ENCODE results near the gene SLC15A2.

SLC15A2 gene

DNA sequence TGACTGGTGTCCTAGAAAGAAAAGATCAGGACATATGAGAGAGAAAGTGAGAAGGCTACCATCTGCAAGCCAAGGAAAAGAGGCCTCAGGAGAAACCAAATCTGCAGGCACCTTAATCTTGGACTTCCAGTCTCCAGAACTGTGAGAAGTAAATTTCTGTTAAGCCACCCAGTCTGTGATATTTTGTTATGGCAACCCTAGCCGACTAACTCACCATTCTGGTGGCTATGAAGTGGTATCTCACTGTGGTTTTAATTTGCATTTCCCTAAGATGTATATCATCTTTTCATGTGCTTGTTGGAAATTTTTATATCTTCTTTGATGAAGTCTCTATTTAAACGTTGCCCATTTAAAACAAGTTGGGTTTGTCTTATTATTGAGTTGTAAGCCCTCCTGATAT is 87.3 kb downstream of the SLC15A2 start:
- DNase-seq (ENCODE audit: low read depth in 2 of 2): no peak

DNA sequence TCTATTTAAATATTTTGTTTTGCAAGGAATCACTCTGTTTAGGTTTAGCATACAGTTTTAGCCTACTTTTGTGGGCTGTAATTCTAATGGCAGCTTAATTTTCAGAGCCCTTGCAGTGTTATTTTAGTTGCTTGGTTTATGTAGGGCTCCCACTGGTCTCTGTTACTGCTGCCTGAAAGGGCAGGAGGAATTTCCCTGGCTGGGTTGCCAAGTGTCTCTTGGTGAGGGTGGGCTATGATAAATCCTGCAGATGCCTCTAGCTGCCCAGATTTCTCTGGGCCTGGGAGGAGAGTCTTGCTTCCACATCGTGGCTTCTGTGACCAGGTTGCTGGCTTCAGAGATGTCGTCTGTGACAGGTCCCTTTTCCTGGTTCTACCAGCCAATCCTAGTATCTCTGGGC is 91.6 kb downstream of the SLC15A2 start:
- no peak for DNase-seq (ENCODE audit: low read depth in 2 of 2)

DNA sequence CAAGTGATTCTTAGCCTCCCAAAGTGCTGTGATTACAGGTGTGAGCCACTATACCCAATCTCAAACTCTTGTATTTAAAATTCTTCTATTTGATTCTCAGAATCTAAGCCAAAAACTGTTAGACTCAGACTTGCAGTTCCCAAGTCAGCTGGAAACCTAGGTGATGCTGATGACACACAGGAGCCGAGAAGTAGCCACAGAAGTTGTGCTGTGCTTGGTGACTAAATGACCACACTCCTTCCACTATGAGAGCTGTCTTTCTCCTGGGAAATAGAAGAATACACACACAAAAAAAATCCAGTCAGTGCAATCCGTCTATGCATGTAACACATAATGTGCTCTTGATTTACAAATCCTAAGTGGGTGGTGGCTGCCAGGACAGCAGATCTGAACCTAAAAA is 93.9 kb downstream of the SLC15A2 start:
- no peak for DNase-seq (ENCODE audit: low read depth in 2 of 2)

DNA sequence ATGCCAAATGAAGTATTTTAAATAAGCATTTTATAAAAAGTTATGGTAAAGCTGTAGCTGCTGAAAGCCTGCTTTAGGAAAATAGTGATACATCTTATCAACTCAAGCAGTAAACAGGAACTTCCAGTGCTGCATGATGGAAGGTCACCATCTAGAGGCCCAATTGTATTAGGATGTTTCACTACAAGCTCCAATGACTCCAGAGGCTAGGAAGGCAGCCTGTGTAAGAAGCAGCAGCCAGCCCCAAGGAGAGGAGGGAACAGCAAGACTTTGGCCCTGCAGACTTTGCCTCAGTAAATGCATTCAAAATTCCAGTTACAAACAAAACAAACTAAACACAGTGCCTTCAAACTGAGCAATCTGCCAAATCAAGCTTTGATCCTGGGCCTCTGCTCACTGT is 95.7 kb downstream of the SLC15A2 start:
- no peak for DNase-seq (ENCODE audit: low read depth in 2 of 2)

DNA sequence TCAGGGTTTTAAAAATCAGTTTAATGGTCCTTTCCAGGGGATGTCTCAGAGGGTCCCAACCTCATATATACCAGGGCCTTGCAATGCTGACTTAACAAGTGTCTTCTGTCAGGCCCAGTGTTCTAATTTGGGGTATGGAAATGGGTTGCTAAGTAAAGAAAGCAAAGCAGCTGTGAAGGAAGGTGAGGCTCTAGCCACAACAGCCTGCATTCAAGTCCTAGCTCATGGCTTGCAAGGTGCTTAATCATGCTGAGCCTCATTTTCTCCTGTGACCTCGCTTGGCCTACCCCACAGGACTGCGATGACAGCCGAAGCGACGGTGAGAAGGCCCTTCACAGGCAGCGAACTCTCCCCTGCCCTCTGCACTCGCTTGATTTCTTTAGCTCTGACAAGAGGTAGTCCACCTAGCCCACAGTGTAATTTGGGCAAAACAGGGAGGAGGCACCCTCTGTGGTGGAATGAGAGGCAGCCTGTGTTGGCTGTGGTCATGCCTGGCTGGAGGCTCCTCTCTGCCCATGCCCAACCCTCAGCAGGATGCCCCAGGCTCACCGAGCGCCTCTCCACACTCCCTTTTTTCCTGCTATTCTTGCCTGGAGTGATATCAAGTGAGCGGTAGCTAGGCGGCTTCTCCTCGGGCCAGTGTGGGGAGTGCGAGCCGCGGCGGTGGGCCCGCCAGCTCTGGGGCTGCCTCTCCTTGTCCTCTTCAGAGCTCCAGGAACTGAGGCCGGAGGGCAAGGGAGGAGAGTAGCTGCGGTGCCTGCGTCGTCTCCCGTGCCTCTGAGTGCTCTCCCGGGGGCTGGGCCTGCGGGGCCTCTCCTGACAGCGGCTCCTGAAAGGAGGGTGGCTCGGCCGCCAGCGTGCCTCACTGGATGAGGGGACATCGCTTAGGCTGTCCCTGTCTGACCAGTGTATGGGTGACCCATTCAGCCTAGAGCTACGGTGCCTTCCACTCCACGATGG is 98.7 kb downstream of the SLC15A2 start:
- DNase-seq (ENCODE audit: low read depth in 2 of 2): no peak

Measured in activated CD4-positive, alpha-beta T cell treated with anti-CD3 and anti-CD28 coated beads for 24 hours (primary cell).